ENCODE measurements around the gene TBC1D20.
A peak's percentile ranks its signal among the peaks of the same experiment; 100 is the strongest.

- TF ChIP-seq, protein P1, sequence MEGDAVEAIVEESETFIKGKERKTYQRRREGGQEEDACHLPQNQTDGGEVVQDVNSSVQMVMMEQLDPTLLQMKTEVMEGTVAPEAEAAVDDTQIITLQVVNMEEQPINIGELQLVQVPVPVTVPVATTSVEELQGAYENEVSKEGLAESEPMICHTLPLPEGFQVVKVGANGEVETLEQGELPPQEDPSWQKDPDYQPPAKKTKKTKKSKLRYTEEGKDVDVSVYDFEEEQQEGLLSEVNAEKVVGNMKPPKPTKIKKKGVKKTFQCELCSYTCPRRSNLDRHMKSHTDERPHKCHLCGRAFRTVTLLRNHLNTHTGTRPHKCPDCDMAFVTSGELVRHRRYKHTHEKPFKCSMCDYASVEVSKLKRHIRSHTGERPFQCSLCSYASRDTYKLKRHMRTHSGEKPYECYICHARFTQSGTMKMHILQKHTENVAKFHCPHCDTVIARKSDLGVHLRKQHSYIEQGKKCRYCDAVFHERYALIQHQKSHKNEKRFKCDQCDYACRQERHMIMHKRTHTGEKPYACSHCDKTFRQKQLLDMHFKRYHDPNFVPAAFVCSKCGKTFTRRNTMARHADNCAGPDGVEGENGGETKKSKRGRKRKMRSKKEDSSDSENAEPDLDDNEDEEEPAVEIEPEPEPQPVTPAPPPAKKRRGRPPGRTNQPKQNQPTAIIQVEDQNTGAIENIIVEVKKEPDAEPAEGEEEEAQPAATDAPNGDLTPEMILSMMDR (IDR thresholded peaks at IDR 0.05; ENCODE audit: extremely low read depth in 1 of 2, insufficient read depth in 1 of 2, low read depth in 1 of 2, low read length in 2 of 2): peak; percentile 21 to 40
- TF ChIP-seq EZH2 (IDR thresholded peaks at IDR 0.05; ENCODE audit: borderline replicate concordance, low read depth, low read length, severe bottlenecking) (no peak), POLR2AphosphoS5 (IDR thresholded peaks at IDR 0.05; ENCODE audit: insufficient read depth, low read depth, low read length) (no peak), POLR2A (IDR thresholded peaks at IDR 0.05; ENCODE audit: low read depth, low read length) (no peak), MYC (IDR thresholded peaks at IDR 0.05; ENCODE audit: low read depth, low read length) (no peak), JUN (IDR thresholded peaks at IDR 0.05; ENCODE audit: borderline replicate concordance, insufficient read depth, insufficient read length, low read depth) (no peak), FOS (IDR thresholded peaks at IDR 0.05; ENCODE audit: borderline replicate concordance, insufficient read depth, low read length) (no peak), GATA2 (IDR thresholded peaks at IDR 0.05; ENCODE audit: insufficient read depth, insufficient read length, low read depth, low read length) (no peak)
Measured at GRCh38 chr20:478949-479429, 16.7 kb upstream of the TBC1D20 start.
